ENCODE data around the gene NDUFAF5.

DNA sequence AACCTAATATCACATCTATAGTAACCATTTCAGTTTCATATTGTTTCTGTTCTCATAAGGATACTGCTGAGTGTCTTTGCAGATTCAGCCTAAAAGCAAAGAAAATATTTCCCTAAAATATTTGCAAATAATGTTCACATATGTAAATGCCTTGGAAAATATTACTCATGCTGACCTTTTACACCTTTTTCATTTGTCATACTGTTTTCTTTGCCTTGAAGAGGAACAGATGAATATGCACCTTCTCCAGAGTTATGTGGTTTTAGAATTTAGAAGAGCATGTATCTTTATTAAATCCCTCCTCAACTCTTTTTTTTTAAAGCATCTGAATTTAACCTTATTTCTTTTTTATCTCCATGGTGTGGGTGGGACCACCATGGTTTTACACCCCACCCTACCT is 32.5 kb downstream of the NDUFAF5 start:
- TF ChIP-seq, protein P1, sequence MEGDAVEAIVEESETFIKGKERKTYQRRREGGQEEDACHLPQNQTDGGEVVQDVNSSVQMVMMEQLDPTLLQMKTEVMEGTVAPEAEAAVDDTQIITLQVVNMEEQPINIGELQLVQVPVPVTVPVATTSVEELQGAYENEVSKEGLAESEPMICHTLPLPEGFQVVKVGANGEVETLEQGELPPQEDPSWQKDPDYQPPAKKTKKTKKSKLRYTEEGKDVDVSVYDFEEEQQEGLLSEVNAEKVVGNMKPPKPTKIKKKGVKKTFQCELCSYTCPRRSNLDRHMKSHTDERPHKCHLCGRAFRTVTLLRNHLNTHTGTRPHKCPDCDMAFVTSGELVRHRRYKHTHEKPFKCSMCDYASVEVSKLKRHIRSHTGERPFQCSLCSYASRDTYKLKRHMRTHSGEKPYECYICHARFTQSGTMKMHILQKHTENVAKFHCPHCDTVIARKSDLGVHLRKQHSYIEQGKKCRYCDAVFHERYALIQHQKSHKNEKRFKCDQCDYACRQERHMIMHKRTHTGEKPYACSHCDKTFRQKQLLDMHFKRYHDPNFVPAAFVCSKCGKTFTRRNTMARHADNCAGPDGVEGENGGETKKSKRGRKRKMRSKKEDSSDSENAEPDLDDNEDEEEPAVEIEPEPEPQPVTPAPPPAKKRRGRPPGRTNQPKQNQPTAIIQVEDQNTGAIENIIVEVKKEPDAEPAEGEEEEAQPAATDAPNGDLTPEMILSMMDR (IDR thresholded peaks at IDR 0.05): no peak
- TF ChIP-seq ZFX (IDR thresholded peaks at IDR 0.05; ENCODE audit: borderline replicate concordance): no peak
